Caco-2 (cell line): Measurements from ENCODE around the gene ADAMTS8. TPM values are rescaled to one million over a fixed set of nuclear protein-coding genes. Genes with fewer than 3 reads are reported as not detected.

Experiments
- BruUV-seq: library from RNA; stranded (reverse); fragments of 400-500 nt; replicated peaks from 2 replicates; lab custom pipeline; 2021; lab: Mats Ljungman, UMichigan
- CTCF ChIA-PET: fragments of 300-600 bp; sonication (Branson Sonifier 250); formaldehyde crosslinking; loops from one replicate; lab custom pipeline; 2022; ENCODE audit warnings: antibody characterized with exemption; lab: Charles Lee
- POLR2A ChIA-PET: fragments of 300-600 bp; sonication (Branson Sonifier 250); formaldehyde crosslinking; loops from one replicate; lab custom pipeline; 2022; ENCODE audit warnings: antibody characterized with exemption; lab: Charles Lee
- DNase-seq, 2 experiments: peaks; one replicate each; pipeline versions ENCODE4 v3.0.0 to v3.0.0-alpha.2; 2020 to 2022
- H3K27me3 ChIP-seq: replicated peaks from 2 replicates; pipeline ENCODE4 v1.6.0; 2011; ENCODE audit warnings: low read length; ENCODE audit not compliant: control insufficient read depth, insufficient read depth
- H3K36me3 ChIP-seq: 2 replicates; pipeline ENCODE4 v1.5.1; 2011; ENCODE audit warnings: low read length; ENCODE audit not compliant: control insufficient read depth, insufficient read depth
- H3K4me1 ChIP-seq: fragments of 250-450 bp; sonication (Bioruptor Pico); 2 replicates; pipeline ENCODE4 v1.5.1; 2020; ENCODE audit warnings: mild to moderate bottlenecking
- H3K4me3 ChIP-seq: 2 replicates; pipeline ENCODE4 v1.5.1; 2011; ENCODE audit warnings: low read depth, mild to moderate bottlenecking, control low read depth, low read length
- H3K9me3 ChIP-seq: fragments of 250-450 bp; sonication (Bioruptor Pico); 2 replicates; pipeline ENCODE4 v1.5.1; 2020; ENCODE audit warnings: mild to moderate bottlenecking, moderate library complexity
- H3K27ac Mint-ChIP-seq: one replicate; pipeline ENCODE4 v1.8.0; 2022; ENCODE audit warnings: mixed read lengths; ENCODE audit not compliant: unreplicated experiment
- H3K27me3 Mint-ChIP-seq: one replicate; pipeline ENCODE4 v1.8.0; 2022; ENCODE audit warnings: mixed read lengths; ENCODE audit not compliant: insufficient read depth, unreplicated experiment
- H3K36me3 Mint-ChIP-seq: one replicate; pipeline ENCODE4 v1.8.0; 2022; ENCODE audit warnings: mild to moderate bottlenecking, mixed read lengths; ENCODE audit not compliant: insufficient read depth, unreplicated experiment
- H3K4me1 Mint-ChIP-seq: one replicate; pipeline ENCODE4 v1.8.0; 2022; ENCODE audit warnings: low read depth, mixed read lengths; ENCODE audit not compliant: unreplicated experiment
- H3K4me3 Mint-ChIP-seq: one replicate; pipeline ENCODE4 v1.8.0; 2022; ENCODE audit warnings: mild to moderate bottlenecking, moderate library complexity, mixed read lengths; ENCODE audit not compliant: unreplicated experiment
- H3K9me3 Mint-ChIP-seq: one replicate; pipeline ENCODE4 v1.8.0; 2022; ENCODE audit warnings: mixed read lengths; ENCODE audit not compliant: unreplicated experiment
- CTCF ChIP-seq, 2 experiments: fragments of 200-600 bp in 1 of 2; IDR thresholded peaks; 1 replicate in 1 of 2; 2 replicates in 1 of 2; pipeline versions ENCODE4 v1.5.1 to v1.8.0; 2011 to 2022; ENCODE audit warnings: antibody characterized with exemption in 1 of 2, control low read depth in 1 of 2, inconsistent platforms in 1 of 2, low read depth in 1 of 2, low read length in 1 of 2, mild to moderate bottlenecking in 1 of 2, moderate library complexity in 1 of 2; ENCODE audit not compliant: insufficient read depth in 1 of 2, severe bottlenecking in 1 of 2, unreplicated experiment in 1 of 2
- intact Hi-C: fragments of 100-400 bp; cut with micrococcal nuclease; formaldehyde crosslinking; loops from one replicate; pipeline ENCODE4 v1.10.0; 2022; ENCODE audit not compliant: unreplicated experiment
- total RNA-seq: library from RNA; stranded (reverse); gene quantifications from 2 replicates; pipeline ENCODE4 v1.2.3, GENCODE V29; 2022

Gene ADAMTS8
- total RNA-seq, 1 experiment from 2014 or later = not detected

DNA sequence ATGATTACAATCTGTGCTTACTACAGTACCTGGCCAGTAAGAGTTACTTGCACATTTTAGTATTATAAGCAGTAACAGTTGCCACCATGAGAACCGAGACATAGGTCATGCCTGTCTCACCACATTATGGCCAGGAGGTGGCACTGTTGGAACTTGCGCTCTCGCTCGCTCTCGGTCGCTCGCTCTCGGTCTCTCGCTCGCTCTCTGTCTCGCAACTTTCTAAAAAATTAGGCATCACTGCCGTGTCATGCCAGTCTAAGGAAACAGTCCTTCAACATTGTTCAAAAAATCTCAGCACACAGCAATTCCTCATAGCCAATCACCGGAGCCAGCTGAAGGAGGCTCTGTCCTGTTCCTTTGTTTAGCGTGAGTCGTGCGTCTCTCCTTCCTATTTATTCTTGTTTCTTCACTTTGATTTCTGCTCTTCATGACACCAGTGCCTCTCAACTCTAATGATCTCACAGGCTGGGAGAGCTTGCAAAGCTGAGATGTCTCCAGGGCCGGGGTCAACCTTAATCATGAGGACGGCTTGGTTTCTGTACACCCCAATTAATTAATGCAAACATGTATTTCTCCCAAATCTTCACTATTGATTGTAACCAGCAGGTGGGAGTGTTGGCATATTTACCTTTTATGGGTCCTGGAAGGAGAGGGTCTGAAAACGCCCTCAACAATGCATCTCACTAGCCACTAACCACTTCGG, 6.3 kb upstream of the ADAMTS8 start:
- Mint-ChIP-seq H3K27me3 (peaks cover 31% of the 10 kb centered on the region), H3K4me3 (no peak overlapping the region), H3K9me3 (no peaks in the 10 kb centered on the region), H3K36me3 (no peaks in the 10 kb centered on the region), H3K27ac (no peak overlapping the region), H3K4me1 (no peaks in the 10 kb centered on the region)
- Histone ChIP-seq H3K27me3 (peaks cover 7% of the 10 kb centered on the region), H3K9me3 (no peaks in the 10 kb centered on the region), H3K4me3 (peak overlapping the region; percentile 46), H3K4me1 (no peaks in the 10 kb centered on the region), H3K36me3 (no peaks in the 10 kb centered on the region)
- intact Hi-C loops = loop anchor here (1.0 to 5.0 kb wide), 7 partner anchors 14 to 428 kb away; partner anchors contain the start of gene ADAMTS15
- ChIA-PET CTCF (interaction anchor here (0.6 to 5.6 kb wide), 6 partner anchors 45 to 468 kb away, joined by 3 to 132 read pairs (median 4); no protein-coding TSS in a partner anchor), POLR2A (no interaction called here)
- no TSS peak for BruUV-seq
- peak; percentile 88 to 98 for TF ChIP-seq CTCF (IDR thresholded peaks at IDR 0.05; ENCODE audit: insufficient read depth in 1 of 2, low read depth in 1 of 2, low read length in 1 of 2, severe bottlenecking in 1 of 2, unreplicated experiment in 1 of 2)
- DNase-seq = peak; percentile 80 to 87

- Mint-ChIP-seq H3K27me3 (peaks cover 34% of the 10 kb centered on the region), H3K27ac (no peak overlapping the region), H3K4me1 (peaks cover 7% of the 10 kb centered on the region), H3K36me3 (no peaks in the 10 kb centered on the region), H3K4me3 (no peak overlapping the region), H3K9me3 (no peaks in the 10 kb centered on the region)
- DNase-seq = no peak
- Histone ChIP-seq H3K36me3 (no peaks in the 10 kb centered on the region), H3K9me3 (no peaks in the 10 kb centered on the region), H3K27me3 (peaks cover 12% of the 10 kb centered on the region), H3K4me3 (no peak overlapping the region), H3K4me1 (no peaks in the 10 kb centered on the region)
- CTCF ChIA-PET = interaction anchor here (0.6 to 5.6 kb wide), 4 partner anchors 15 to 461 kb away, joined by 3 to 132 read pairs (median 4); no protein-coding TSS in a partner anchor
- intact Hi-C loops = loop anchor here (5.0 kb wide), 1 partner anchor 129 kb away; no protein-coding TSS in a partner anchor
- no TSS peak for BruUV-seq
- POLR2A ChIA-PET = no interaction called here
- peak in 1 of 2 experiments; percentile 7 for TF ChIP-seq CTCF (IDR thresholded peaks at IDR 0.05; ENCODE audit: insufficient read depth in 1 of 2, low read depth in 1 of 2, low read length in 1 of 2, severe bottlenecking in 1 of 2, unreplicated experiment in 1 of 2)
Observed at GRCh38 chr11:130433357-130433756, 4.9 kb upstream of the ADAMTS8 start.

DNA sequence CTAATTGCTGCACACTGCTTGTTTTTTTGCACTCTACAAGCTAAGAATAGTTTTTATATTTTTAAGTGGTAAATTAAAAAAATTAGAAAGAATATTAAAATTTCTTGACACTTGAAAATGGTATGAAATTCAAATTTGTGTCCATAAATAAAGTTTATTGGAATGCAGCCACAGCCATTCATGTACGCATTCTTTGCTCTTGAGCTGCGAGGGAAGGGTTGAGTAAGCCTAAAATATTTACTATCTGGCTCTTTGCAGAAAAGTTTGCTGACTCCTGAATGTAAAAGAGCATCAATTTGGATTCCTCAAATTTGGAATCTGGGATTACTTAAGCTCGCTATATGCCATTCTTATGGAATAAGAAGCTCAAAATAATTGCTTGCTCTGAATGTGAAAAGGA, 3.4 kb upstream of the ADAMTS8 start:
- no TSS peak for BruUV-seq
- H3K9me3 Mint-ChIP-seq = no peaks in the 10 kb centered on the region

More for the DNA sequence above, 3.4 kb upstream of the ADAMTS8 start:
- Mint-ChIP-seq H3K36me3 (no peaks in the 10 kb centered on the region), H3K4me3 (no peak overlapping the region), H3K27me3 (peaks cover 30% of the 10 kb centered on the region), H3K27ac (no peak overlapping the region), H3K4me1 (peaks cover 14% of the 10 kb centered on the region)
- TF ChIP-seq CTCF (IDR thresholded peaks at IDR 0.05; ENCODE audit: insufficient read depth in 1 of 2, low read depth in 1 of 2, low read length in 1 of 2, severe bottlenecking in 1 of 2, unreplicated experiment in 1 of 2) = no peak
- Histone ChIP-seq H3K27me3 (peaks cover 18% of the 10 kb centered on the region), H3K9me3 (no peaks in the 10 kb centered on the region), H3K4me1 (peaks cover 5% of the 10 kb centered on the region), H3K4me3 (no peak overlapping the region), H3K36me3 (no peaks in the 10 kb centered on the region)
- CTCF ChIA-PET = interaction anchor here (0.6 to 5.6 kb wide), 25 partner anchors 16 to 813 kb away, joined by 3 to 132 read pairs (median 4); partner anchors contain the start of genes ADAMTS15 and SNX19
- intact Hi-C loops = loop anchor here (1.0 to 5.0 kb wide), 4 partner anchors 42 to 462 kb away; no protein-coding TSS in a partner anchor
- no peak for DNase-seq
- POLR2A ChIA-PET = interaction anchor here (1.0 kb wide), 1 partner anchor 430 kb away, joined by 4 read pairs; no protein-coding TSS in a partner anchor
